HFF-Myc (cell line): ENCODE results near the gene A3GALT2.

Experiments used
- DNase-seq: peaks from one replicate; pipeline ENCODE4 v3.0.0-alpha.2; 2011; ENCODE audit warnings: low read depth; ENCODE audit errors: extremely low read depth
- H3K4me3 ChIP-seq: replicated peaks from 2 replicates; pipeline ENCODE4 v1.5.1; 2011; ENCODE audit warnings: low read depth, mild to moderate bottlenecking, control low read depth, low read length
- TF ChIP-seq, protein P1 (sequence below): IDR thresholded peaks from 2 replicates; pipeline ENCODE4 v1.5.1; 2012; ENCODE audit warnings: mild to moderate bottlenecking, low read depth, low read length, control low read depth; ENCODE audit errors: missing control alignments

Gene A3GALT2

DNA sequence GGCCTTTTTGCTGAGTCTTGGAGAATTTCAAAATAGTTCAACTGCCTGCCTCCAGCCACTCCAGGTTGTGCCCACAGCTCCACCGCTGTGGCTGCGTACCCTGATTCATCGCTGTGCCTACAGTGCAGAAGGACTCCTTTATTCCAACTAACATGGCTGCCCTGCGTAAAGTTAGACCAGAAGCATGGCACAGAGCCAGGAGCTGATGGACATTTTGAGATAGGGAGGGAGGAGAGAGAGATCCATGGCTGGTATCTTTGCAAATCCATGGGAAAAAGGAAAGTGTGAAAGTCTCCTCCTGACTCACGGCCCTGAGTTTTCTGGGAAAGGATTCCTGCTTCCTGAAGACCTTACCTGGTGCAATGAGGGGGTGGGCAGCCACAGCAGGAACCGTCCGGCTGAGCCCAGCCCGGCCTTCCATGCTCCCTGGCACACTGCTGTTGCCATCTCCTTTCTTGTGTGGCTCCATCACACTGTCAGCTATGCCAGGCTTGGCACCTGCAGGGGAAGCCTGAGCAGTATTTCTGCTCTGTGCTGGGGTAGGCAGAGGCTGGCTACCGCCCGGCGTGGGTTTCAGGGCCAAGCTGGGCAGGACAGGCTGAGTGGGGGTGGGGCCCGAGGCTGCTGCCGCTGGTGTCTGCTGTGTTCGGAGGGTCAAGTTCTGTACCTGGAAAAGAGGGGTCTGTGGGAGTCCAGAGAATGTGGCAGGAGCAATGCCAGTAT lies 46.0 kb upstream of the A3GALT2 start:
- TF ChIP-seq, protein P1, sequence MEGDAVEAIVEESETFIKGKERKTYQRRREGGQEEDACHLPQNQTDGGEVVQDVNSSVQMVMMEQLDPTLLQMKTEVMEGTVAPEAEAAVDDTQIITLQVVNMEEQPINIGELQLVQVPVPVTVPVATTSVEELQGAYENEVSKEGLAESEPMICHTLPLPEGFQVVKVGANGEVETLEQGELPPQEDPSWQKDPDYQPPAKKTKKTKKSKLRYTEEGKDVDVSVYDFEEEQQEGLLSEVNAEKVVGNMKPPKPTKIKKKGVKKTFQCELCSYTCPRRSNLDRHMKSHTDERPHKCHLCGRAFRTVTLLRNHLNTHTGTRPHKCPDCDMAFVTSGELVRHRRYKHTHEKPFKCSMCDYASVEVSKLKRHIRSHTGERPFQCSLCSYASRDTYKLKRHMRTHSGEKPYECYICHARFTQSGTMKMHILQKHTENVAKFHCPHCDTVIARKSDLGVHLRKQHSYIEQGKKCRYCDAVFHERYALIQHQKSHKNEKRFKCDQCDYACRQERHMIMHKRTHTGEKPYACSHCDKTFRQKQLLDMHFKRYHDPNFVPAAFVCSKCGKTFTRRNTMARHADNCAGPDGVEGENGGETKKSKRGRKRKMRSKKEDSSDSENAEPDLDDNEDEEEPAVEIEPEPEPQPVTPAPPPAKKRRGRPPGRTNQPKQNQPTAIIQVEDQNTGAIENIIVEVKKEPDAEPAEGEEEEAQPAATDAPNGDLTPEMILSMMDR = no peak

DNA sequence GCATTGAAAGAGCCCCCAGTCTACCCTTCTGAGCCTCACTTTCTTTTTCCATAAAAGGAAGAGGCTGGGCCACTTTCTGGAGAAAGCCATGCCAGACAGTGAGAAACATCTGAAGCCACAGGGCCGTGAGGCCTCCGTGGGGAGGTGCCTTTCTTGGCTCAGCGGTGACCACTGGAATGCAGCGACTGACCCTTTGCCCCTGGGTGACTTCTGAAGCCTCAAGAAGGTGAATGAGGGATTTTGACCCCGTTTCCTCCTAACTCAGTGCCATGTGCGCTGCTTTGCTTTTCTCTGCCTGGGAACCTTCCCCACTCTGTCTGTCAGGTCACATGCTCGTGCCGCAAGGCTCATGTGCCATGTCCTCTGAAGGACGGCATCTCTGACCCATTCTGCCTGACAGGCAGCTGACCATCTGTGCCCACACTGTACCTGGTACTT lies 44.7 kb upstream of the A3GALT2 start:
- H3K4me3 ChIP-seq = no peak overlapping the region
- no peak for DNase-seq
- TF ChIP-seq, protein P1 = no peak

More for the DNA sequence above, 46.0 kb upstream of the A3GALT2 start:
- no peak overlapping the region for H3K4me3 ChIP-seq
- no peak for DNase-seq

DNA sequence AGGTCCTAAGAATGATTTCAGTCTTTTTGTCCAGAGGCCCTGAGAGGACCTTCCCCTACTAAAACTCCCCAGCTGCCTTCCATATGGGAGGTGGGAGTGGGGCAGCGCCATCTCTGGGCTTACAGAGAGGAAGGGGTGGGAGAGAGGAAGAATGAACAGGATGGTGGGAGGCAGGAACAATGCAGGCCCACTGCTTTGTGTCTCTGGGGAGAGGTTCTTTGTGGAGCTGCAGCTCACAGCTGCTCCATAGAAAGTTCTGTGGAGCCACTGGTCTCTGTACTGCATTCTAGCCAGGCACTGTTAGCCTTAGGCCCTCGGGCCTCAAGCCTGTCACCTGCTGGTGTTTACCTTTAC lies 43.6 kb upstream of the A3GALT2 start:
- TF ChIP-seq, protein P1 = no peak
- no peak for DNase-seq
- no peak overlapping the region for H3K4me3 ChIP-seq

DNA sequence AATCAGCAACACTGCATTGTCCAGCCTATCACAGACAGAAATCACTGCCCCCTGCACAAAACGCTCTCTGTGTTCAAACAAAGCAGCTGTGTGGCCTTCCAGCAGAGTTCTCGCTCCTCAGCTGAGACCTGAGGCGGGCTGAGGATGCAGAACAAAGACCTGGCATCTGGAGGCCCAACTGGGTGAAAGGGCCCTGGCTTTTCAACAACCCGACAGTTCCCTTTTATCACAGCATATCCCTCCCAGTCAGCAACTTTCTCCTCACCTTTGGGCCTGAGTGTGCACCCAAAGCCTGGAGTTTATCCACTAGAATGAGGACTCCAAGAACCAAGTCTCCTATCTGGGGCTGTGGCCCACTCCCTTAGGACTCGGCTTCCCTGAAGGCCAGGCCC lies 42.6 kb upstream of the A3GALT2 start:
- no peak overlapping the region for H3K4me3 ChIP-seq
- DNase-seq = no peak
- TF ChIP-seq, protein P1 = no peak

DNA sequence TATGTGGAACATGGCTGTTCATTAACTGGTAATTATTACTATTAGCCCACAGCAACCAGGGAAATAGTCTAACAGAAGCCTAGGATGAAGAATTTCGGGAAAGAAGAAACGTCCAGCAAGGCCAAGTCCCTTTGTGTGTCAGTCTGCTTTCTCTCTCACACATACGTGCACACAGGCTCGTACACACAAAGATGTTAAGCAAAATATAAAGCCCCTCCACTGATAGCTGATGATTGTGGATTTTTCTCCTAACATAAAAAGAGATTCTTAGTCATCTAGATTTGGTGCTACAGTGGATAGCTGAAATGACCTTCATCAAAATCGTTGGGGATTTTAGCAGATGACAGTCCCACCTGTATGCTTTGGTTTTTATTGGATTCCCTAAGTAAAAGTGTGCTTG lies 42.1 kb upstream of the A3GALT2 start:
- DNase-seq = no peak
- TF ChIP-seq, protein P1 = no peak
- no peak overlapping the region for H3K4me3 ChIP-seq

DNA sequence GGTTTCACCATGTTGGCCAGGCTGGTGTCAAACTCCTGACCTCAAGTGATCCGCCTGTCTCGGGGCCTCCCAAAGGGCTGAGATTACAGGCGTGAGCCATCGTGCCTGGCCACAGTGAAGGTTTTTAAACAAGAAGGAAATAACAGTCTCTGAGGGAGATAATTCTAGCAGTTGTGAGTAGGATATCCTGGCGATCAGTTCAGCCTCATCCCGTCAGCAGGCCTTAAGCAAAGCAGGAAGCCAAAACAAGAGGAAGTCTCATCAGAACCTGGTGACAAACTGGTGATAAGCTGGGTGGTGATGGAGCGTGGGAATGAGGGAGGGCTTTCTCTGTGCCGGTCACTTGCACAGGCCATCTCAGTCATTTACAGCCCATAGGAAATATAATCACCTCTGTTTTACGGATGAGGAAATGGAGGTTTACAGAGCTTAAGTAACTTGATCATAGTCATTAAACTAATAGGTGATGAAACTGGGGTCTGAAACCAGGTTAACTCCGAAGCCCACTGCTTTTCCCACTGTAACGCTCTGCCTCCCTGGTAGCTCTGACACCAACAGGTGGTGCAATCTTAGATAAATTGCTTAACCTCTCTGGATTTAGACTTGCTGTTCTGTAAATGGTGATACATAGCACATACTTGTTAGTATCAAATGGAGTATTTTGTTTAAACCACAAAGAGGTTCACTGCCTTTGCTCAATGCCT lies 40.8 kb upstream of the A3GALT2 start:
- TF ChIP-seq, protein P1 = no peak
- no peak overlapping the region for H3K4me3 ChIP-seq
- DNase-seq = no peak

DNA sequence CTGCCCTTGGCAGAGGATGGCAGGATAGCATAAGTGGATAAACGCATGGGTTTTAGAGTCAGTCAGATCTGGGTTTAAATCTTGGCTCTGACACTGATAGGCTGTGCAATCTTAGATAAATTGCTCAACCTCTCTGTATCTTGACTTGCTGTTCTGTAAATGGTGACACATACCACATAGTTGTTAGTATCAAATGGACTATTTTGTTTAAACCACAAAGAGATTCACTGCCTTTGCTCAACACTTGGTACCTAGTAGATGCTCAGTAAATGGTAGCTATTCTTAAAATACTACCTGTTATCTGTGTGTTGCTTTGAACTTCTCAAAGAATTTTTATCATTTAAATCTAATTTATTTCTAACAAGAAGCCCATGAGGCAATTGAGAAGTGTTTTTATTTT lies 39.5 kb upstream of the A3GALT2 start:
- no peak for DNase-seq
- no peak overlapping the region for H3K4me3 ChIP-seq
- TF ChIP-seq, protein P1 = no peak
